Activated CD4-positive, alpha-beta memory T cell treated with anti-CD3 and anti-CD28 coated beads, Interleukin-2, amount 10 ng/mL, durations not matched to agents 7 days and 5 days (primary cell): ENCODE data around the gene PLXNC1. TPM values are rescaled to one million over a fixed set of nuclear protein-coding genes. Genes with fewer than 3 reads are reported as not detected.

ENCODE experiments used
- CTCF ChIA-PET: fragments of 350-600 bp; sonication (Branson Sonifier 250); formaldehyde crosslinking; loops from one replicate; lab custom pipeline; 2021; ENCODE audit warnings: antibody characterized with exemption, inconsistent platforms; lab: Charles Lee
- POLR2A ChIA-PET: fragments of 350-600 bp; sonication (Branson Sonifier 250); formaldehyde crosslinking; loops from one replicate; lab custom pipeline; 2021; ENCODE audit warnings: antibody characterized with exemption; lab: Charles Lee
- DNase-seq: peaks from one replicate; pipeline ENCODE4 v3.0.0-alpha.2; 2020
- H3K27ac Mint-ChIP-seq: one replicate; pipeline ENCODE4 v1.8.0; 2021; ENCODE audit warnings: mild to moderate bottlenecking, mixed read lengths
- H3K27me3 Mint-ChIP-seq: one replicate; pipeline ENCODE4 v1.8.0; 2021; ENCODE audit warnings: mixed read lengths
- H3K36me3 Mint-ChIP-seq: one replicate; pipeline ENCODE4 v1.8.0; 2021; ENCODE audit warnings: low read depth, mixed read lengths
- H3K4me1 Mint-ChIP-seq: one replicate; pipeline ENCODE4 v1.8.0; 2021; ENCODE audit warnings: mixed read lengths
- H3K4me3 Mint-ChIP-seq: one replicate; pipeline ENCODE4 v1.8.0; 2021; ENCODE audit warnings: mild to moderate bottlenecking, mixed read lengths
- H3K9me3 Mint-ChIP-seq: one replicate; pipeline ENCODE4 v1.8.0; 2021; ENCODE audit warnings: mixed read lengths
- total RNA-seq, 2 experiments: library from RNA; stranded (reverse); gene quantifications; one replicate each; pipeline ENCODE4 v1.2.3, GENCODE V29; 2021

The PLXNC1 gene
- total RNA-seq, 2 experiments from 2014 or later, result 27.0 to 27.1 TPM

DNA sequence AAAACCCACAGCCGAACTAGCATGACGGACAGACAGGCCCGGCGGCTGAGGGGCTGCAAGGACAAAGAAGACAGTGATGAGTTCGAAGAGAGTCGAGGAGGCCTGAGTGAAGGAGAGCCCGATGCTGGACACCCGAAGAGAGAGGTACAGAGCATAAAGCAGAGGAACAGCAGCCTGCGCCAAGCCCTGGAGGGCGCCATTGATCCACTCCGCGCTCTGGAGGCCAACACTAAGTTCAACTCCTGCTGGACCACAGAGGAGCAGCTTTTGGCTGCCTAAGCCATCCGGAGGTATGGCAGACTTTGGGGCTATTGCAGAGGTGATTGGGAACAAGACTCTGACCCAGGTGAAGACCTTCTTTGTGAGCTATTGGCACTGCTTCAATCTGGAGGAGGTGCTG lies 7.8 kb upstream of the PLXNC1 start:
- peaks cover 8% of the 10 kb centered on the region for H3K27me3 Mint-ChIP-seq
- H3K9me3 Mint-ChIP-seq, result no peaks in the 10 kb centered on the region
- ChIA-PET POLR2A (no interaction called here), CTCF (interaction anchor here (0.9 to 1.0 kb wide), 2 partner anchors 387 to 394 kb away, joined by 4 to 5 read pairs; no protein-coding TSS in a partner anchor)
- DNase-seq, result peak; percentile 63
- H3K27ac Mint-ChIP-seq, result no peak overlapping the region
- H3K36me3 Mint-ChIP-seq, result no peaks in the 10 kb centered on the region
- no peak overlapping the region for H3K4me3 Mint-ChIP-seq
- H3K4me1 Mint-ChIP-seq, result peaks cover 5% of the 10 kb centered on the region

DNA sequence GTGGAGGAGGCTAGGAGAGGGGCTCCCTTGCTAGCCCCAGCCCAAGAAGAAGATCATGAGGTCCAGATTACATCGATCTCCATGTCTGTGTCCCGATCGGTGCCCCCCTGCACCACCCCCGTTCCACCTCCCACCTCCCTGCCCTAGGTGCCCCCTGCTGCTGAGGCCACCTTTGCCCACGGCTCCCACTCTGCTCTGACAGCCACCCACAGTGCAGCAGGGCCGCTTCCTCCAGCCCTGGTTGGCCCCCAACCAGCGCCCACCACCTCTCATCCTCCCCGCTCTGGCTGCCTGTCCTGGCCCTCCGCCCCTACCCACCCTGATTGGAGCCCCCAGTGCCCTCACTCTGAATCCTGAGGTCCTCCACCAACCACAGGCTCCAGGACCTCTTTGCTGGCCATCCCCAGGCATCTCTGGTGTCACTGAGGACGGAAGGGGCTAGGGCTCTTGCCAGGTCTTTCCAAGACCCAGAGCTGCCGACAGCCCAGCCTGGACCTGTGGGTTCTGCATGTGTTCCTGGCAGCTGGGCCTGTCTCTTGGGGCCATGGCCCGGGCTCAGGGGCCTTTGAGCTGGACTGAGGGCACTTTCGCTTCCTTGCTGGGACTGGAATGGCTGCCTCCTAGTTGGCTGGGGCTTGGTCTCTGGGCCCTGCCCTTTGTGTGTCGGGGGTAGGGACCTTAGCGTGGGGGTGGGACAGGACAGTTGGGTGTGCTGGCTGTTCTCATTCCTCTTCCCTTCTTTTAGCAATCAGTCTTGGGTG lies 7.2 kb upstream of the PLXNC1 start:
- no peak for DNase-seq
- Mint-ChIP-seq H3K4me1 (peaks cover 5% of the 10 kb centered on the region), H3K4me3 (no peak overlapping the region), H3K9me3 (no peaks in the 10 kb centered on the region), H3K36me3 (no peaks in the 10 kb centered on the region), H3K27me3 (peaks cover 9% of the 10 kb centered on the region), H3K27ac (peak overlapping the region; percentile 19)
- POLR2A ChIA-PET, result no interaction called here
- CTCF ChIA-PET, result interaction anchor here (0.5 to 1.2 kb wide), 4 partner anchors 12 to 437 kb away, joined by 3 to 5 read pairs (median 4); no protein-coding TSS in a partner anchor

DNA sequence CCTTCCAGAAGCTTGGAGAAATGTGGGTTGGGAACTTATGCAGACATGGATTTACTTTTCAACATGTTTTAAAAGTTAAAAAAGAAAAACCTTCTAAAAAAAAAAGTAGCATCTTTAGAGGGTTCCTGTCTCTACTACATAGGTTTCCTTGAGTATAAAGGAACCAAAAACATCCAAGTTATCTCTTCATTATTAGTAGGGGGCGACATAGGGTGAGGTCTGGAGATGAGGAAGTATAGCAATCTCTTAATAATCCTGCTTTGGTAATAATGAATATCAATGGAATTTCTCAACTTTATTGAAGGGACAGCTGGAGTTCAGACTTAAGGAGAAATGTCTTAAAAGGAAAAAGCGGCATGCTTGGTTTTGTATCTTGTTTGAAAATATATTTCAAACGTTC lies 6.5 kb upstream of the PLXNC1 start:
- POLR2A ChIA-PET, result no interaction called here
- Mint-ChIP-seq H3K36me3 (no peaks in the 10 kb centered on the region), H3K4me3 (no peak overlapping the region), H3K27me3 (peaks cover 15% of the 10 kb centered on the region), H3K4me1 (peaks cover 5% of the 10 kb centered on the region), H3K27ac (no peak overlapping the region), H3K9me3 (no peaks in the 10 kb centered on the region)
- CTCF ChIA-PET, result interaction anchor here (0.5 to 1.2 kb wide), 3 partner anchors 13 to 438 kb away, joined by 3 read pairs; no protein-coding TSS in a partner anchor
- DNase-seq, result no peak

DNA sequence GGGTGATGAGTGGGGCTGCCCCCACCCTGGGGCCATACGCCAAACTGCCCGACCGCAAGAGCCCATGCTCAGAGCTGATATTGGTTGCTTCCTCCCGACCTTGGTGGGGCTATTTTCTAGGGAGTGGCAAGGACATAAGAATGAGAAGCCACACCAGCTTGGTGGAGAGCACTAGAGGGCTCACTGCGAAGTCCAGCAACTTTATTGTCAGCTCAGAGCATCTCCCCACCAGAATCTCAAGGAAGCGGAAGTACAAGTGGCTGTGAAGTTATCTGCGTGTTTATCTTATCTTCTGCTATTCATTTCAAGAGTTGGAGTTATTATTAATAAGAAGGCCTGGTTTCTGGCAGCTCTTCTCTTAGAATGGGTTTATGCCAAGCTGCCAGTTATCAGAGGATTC lies 4.9 kb upstream of the PLXNC1 start:
- CTCF ChIA-PET, result interaction anchor here (3.0 kb wide), 1 partner anchor 9 kb away, joined by 12 read pairs; no protein-coding TSS in a partner anchor
- POLR2A ChIA-PET, result no interaction called here
- Mint-ChIP-seq H3K9me3 (no peaks in the 10 kb centered on the region), H3K4me1 (peaks cover 5% of the 10 kb centered on the region), H3K27me3 (peaks cover 23% of the 10 kb centered on the region), H3K4me3 (no peak overlapping the region), H3K36me3 (no peaks in the 10 kb centered on the region), H3K27ac (no peak overlapping the region)
- no peak for DNase-seq

DNA sequence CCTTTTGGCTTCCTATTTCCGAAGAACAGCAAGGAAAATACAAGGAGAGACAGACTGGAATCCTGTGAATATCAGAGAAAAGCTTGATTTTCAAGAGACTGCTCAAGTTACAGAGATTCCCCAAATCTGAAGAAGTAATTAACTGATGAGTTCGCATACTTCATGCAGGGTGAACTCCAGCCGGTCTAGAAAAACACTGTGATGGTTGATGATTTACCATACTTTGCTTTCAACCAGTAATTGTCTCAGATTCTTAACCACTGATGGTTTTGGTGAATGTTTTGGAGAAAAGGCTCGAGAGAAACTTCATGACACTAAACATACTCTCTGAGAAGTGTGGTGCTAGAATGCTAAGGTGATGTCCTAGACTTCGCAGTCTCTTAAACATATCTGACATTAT lies 4.4 kb upstream of the PLXNC1 start:
- POLR2A ChIA-PET, result no interaction called here
- Mint-ChIP-seq H3K4me3 (no peak overlapping the region), H3K9me3 (no peaks in the 10 kb centered on the region), H3K4me1 (peaks cover 5% of the 10 kb centered on the region), H3K27ac (no peak overlapping the region), H3K27me3 (peaks cover 23% of the 10 kb centered on the region), H3K36me3 (no peaks in the 10 kb centered on the region)
- CTCF ChIA-PET, result interaction anchor here (3.0 kb wide), 1 partner anchor 10 kb away, joined by 12 read pairs; no protein-coding TSS in a partner anchor
- DNase-seq, result no peak

DNA sequence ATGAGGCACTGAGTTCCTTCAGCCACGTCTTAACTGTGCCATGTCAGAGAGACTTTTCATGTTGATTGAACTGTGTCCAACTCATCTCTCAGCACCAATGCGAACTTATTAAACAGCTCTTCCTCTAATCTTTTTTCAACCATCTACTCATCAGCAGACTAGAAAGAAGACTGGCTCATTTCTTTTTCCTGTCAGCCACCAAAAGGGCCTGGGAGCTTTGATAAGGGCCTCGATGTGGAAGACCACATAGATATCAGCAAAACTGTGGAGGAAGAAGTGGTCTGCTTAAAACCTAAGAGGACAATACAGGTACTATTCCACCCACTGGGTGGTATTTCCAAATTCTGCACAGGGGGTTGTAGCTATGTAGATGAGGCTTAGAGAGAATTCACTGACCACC lies 3.6 kb upstream of the PLXNC1 start:
- H3K4me3 Mint-ChIP-seq, result no peak overlapping the region
- no peak for DNase-seq
- no peak overlapping the region for H3K27ac Mint-ChIP-seq
- no peaks in the 10 kb centered on the region for H3K9me3 Mint-ChIP-seq
- H3K27me3 Mint-ChIP-seq, result peaks cover 23% of the 10 kb centered on the region
- H3K36me3 Mint-ChIP-seq, result no peaks in the 10 kb centered on the region
- ChIA-PET POLR2A (no interaction called here), CTCF (interaction anchor here (3.0 kb wide), 1 partner anchor 10 kb away, joined by 12 read pairs; no protein-coding TSS in a partner anchor)
- H3K4me1 Mint-ChIP-seq, result peaks cover 5% of the 10 kb centered on the region

DNA sequence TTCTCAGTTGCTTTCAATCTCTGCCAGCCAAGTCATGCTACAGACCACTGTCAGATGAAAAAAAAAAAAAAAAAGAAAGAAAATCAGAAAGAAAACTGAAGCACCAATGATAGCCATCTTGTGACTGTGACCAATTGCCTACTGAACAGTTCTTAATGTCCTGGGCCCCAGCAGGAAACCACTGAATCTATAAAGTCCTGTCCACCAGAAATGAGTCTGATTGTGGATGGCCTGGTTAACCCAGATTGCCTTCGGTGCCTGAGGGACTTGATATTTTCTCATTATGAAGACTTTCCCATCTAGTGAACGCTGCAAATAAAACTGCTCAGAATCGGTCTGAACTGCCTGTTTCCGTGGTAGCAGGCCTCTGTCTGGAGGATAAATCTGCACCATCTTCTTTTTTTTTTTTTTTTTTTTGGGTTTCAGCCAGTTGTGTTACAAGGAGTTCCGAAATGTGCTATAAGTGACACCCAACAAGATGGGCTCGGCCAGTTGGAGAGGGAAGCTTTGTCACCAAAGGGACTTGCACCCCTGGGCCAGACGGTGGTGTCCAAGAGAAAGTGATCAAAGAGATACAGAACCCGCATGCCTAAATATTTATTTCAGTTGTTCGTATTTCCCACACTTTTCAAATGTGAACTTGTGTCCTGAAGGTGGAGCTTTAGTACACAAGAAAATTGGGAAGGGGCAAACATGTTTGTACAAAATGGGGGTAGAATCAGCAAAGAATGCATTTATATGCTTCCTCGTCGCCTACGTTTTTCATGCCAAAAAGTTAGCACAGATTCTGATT lies 3.0 kb upstream of the PLXNC1 start:
- no peak for DNase-seq
- Mint-ChIP-seq H3K27me3 (peaks cover 26% of the 10 kb centered on the region), H3K4me1 (peaks cover 8% of the 10 kb centered on the region), H3K9me3 (no peaks in the 10 kb centered on the region), H3K27ac (no peak overlapping the region), H3K36me3 (peaks cover 3% of the 10 kb centered on the region), H3K4me3 (no peak overlapping the region)
- POLR2A ChIA-PET, result no interaction called here
- CTCF ChIA-PET, result interaction anchor here (0.6 to 3.0 kb wide), 3 partner anchors 11 to 343 kb away, joined by 3 to 12 read pairs (median 3); no protein-coding TSS in a partner anchor

DNA sequence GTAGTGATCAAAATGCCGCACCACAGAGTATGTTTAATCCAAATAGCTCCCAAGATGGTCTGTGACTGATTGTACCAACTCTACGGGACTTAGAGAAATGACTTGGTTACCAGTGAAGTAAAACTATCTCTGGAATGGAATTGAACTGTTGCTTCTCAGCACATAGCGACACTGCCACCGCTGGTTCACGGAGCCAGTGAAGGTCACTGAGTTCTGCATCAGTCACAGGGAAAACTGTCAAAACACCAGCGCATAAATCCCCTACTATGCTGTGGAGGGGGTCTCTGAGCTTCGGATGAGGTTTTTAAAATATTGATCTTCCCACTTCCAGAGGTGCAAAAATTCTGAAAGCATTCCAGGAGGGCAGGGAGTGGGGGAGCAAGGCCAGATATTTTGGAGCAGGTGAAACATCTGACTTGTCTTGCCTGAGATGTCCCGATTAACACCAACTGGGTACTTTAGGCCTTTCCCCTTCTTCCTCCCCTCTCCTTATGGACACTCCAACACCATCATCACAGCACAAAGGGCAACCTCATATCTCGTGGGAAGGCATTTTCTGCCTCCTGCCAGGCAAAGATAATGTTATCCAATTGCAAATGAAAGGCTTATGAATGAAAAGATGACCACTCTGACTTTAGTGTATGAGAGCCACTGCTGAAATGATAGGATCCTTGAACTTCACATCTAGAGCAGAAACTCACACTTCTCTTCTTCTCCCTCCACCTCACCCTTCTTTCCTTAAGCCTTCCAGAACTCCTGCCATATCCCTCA lies 2.0 kb upstream of the PLXNC1 start:
- no peak overlapping the region for H3K27ac Mint-ChIP-seq
- no peak overlapping the region for H3K4me3 Mint-ChIP-seq
- peaks cover 16% of the 10 kb centered on the region for H3K4me1 Mint-ChIP-seq
- peaks cover 8% of the 10 kb centered on the region for H3K36me3 Mint-ChIP-seq
- ChIA-PET POLR2A (interaction anchor here (5.5 kb wide), 1 partner anchor 60 kb away, joined by 70 read pairs; no protein-coding TSS in a partner anchor), CTCF (interaction anchor here (0.6 to 0.8 kb wide), 2 partner anchors 290 to 342 kb away, joined by 3 read pairs; no protein-coding TSS in a partner anchor)
- no peaks in the 10 kb centered on the region for H3K9me3 Mint-ChIP-seq
- peaks cover 32% of the 10 kb centered on the region for H3K27me3 Mint-ChIP-seq
- no peak for DNase-seq

DNA sequence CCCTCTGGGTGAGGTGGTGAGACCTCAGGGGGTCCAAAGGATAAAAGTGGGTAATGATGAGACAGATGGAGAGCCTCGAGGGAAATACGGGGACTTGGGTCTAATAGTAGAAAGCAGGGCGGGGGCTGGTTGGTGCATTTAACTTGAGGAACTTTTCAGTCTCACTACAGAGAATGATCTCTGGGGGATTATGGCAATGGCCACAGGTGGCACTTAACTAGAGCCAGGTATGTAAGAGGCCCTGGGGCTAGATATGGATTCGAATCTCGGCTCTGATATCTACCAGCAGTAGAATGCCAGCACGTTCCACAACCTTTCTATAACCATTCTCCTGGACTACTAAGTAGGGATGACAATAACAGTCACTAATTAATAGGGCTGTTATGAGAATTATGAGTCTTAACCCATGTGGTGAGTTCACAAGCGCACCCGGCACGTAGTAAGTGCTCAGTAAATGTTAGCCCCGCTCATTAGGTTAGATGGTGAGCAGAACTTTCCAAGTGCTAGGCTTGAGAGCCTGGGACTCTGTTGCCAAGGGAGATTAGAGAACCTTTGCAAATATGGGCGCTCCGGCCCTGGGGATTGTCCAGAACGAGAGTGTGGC lies 888 bp upstream of the PLXNC1 start:
- H3K4me3 Mint-ChIP-seq, result peak overlapping the region; percentile 78
- DNase-seq, result no peak
- ChIA-PET CTCF (interaction anchor here (1.5 to 1.9 kb wide), 3 partner anchors 45 to 260 kb away, joined by 3 to 5 read pairs (median 5); no protein-coding TSS in a partner anchor), POLR2A (interaction anchor here (0.7 to 5.5 kb wide), 6 partner anchors 22 to 313 kb away, joined by 3 to 70 read pairs (median 4); no protein-coding TSS in a partner anchor)
- no peaks in the 10 kb centered on the region for H3K9me3 Mint-ChIP-seq
- no peak overlapping the region for H3K27ac Mint-ChIP-seq
- H3K4me1 Mint-ChIP-seq, result peaks cover 24% of the 10 kb centered on the region
- H3K27me3 Mint-ChIP-seq, result peaks cover 39% of the 10 kb centered on the region
- H3K36me3 Mint-ChIP-seq, result peaks cover 14% of the 10 kb centered on the region

DNA sequence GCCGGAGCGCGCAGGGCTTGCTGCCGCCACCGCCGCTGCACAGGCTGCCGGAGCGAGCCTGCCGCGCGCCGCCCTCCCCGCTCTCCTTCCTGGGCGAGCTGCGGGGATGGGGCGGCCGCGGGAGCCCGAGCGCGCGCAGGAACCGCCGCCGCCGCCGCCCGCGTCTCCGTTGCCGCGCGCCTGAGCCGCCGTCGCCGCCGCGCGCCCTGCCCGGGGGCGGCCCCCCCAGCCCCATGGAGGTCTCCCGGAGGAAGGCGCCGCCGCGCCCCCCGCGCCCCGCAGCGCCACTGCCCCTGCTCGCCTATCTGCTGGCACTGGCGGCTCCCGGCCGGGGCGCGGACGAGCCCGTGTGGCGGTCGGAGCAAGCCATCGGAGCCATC lies 352 bp downstream of the PLXNC1 start:
- Mint-ChIP-seq H3K27ac (peak overlapping the region; percentile 60), H3K9me3 (no peaks in the 10 kb centered on the region), H3K36me3 (peaks cover 25% of the 10 kb centered on the region), H3K4me3 (peak overlapping the region; percentile 90), H3K4me1 (peaks cover 24% of the 10 kb centered on the region), H3K27me3 (peaks cover 39% of the 10 kb centered on the region)
- DNase-seq, result peak; percentile 33
- POLR2A ChIA-PET, result interaction anchor here (0.7 to 5.5 kb wide), 9 partner anchors 14 to 312 kb away, joined by 3 to 70 read pairs (median 4); no protein-coding TSS in a partner anchor
- CTCF ChIA-PET, result interaction anchor here (1.0 to 2.5 kb wide), 11 partner anchors 14 to 386 kb away, joined by 3 to 7 read pairs (median 5); no protein-coding TSS in a partner anchor

DNA sequence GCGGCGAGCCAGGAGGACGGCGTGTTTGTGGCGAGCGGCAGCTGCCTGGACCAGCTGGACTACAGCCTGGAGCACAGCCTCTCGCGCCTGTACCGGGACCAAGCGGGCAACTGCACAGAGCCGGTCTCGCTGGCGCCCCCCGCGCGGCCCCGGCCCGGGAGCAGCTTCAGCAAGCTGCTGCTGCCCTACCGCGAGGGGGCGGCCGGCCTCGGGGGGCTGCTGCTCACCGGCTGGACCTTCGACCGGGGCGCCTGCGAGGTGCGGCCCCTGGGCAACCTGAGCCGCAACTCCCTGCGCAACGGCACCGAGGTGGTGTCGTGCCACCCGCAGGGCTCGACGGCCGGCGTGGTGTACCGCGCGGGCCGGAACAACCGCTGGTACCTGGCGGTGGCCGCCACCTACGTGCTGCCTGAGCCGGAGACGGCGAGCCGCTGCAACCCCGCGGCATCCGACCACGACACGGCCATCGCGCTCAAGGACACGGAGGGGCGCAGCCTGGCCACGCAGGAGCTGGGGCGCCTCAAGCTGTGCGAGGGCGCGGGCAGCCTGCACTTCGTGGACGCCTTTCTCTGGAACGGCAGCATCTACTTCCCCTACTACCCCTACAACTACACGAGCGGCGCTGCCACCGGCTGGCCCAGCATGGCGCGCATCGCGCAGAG lies 873 bp downstream of the PLXNC1 start:
- H3K27ac Mint-ChIP-seq, result no peak overlapping the region
- peaks cover 24% of the 10 kb centered on the region for H3K4me1 Mint-ChIP-seq
- H3K36me3 Mint-ChIP-seq, result peaks cover 28% of the 10 kb centered on the region
- ChIA-PET CTCF (interaction anchor here (0.5 to 2.5 kb wide), 14 partner anchors 14 to 463 kb away, joined by 3 to 7 read pairs (median 4); no protein-coding TSS in a partner anchor), POLR2A (interaction anchor here (0.7 to 5.5 kb wide), 8 partner anchors 15 to 311 kb away, joined by 3 to 70 read pairs (median 4); no protein-coding TSS in a partner anchor)
- peak; percentile 49 for DNase-seq
- H3K9me3 Mint-ChIP-seq, result no peaks in the 10 kb centered on the region
- H3K27me3 Mint-ChIP-seq, result peaks cover 42% of the 10 kb centered on the region
- H3K4me3 Mint-ChIP-seq, result peak overlapping the region; percentile 90
